Ammon's horn (tissue), 1 donor: Measurements from ENCODE around the gene TRIM15.
"Not testable (repeated sequence)": the region's sequence is repeated elsewhere in the genome, so short reads cannot be mapped to it uniquely, and the experiment has no call there.

Experiments
- DNase-seq: peaks from one replicate; pipeline ENCODE4 v3.0.0-alpha.2; 2016; ENCODE audit warnings: low spot score

TRIM15 gene

DNA sequence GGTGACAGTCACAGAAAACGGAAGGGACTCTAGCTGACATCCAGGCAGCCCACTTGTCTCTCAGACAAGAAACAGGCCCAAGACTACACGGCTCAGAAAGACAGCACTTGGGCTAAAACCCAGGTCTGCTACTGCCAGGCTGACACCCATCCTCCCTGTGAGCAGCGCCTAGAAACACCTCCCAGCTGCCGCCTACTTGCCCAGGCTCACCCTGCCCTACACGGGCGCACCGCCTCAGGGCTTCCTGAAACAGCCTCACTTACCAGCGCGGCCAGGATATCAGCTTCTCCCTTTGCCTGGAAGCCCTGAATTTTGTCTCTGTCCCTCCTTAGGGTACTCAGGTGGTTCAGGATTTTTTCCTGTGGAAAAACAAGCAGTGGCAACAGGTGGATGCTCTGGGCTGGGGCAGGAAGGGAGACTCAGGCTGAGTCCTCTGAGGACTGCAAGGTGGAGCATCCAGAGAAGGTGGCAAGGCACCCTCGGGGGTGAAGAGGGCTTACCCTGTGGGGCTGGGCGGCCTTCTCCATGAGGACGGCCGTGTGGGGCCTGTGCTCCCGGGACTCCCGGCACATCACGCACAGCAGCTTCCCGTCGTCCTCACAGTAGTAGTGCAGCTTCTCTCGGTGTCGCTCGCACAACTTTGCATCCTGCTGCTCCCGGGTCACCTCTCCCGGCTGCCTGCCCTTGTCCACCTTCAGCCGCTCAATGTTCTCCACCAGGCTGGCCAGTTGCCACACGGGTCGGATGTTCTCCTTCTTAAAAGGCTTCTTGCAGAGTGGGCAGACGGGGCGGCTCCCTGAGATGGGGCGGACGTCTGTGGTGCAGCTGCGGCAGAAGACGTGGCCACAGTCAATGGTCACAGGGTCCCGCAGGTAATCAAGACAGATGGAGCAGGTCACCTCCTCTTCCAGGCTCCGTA, 35.1 kb downstream of the TRIM15 start:
- no peak for DNase-seq

GRCh38 chr6:30200551-30201281, 37.4 kb downstream of the TRIM15 start:
- DNase-seq, result no peak

DNA sequence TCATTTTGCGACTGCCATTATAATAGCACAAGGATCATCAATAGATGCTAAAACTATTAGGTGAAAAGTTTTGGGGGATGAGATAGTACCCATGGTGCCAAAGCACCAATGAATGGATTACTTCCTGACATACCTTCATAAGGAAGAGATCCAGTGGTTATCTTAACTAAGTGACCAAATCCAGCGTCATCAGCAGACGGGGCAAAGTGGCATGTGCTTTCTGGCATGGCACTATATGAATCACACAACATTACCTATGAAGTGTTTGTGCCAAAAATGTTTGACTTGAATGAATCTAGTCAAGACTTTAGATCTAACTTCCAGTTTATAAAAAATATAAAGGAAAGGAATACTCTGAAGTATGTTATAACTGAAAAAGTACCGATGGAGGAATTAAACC, 39.0 kb downstream of the TRIM15 start:
- DNase-seq, result no peak

DNA sequence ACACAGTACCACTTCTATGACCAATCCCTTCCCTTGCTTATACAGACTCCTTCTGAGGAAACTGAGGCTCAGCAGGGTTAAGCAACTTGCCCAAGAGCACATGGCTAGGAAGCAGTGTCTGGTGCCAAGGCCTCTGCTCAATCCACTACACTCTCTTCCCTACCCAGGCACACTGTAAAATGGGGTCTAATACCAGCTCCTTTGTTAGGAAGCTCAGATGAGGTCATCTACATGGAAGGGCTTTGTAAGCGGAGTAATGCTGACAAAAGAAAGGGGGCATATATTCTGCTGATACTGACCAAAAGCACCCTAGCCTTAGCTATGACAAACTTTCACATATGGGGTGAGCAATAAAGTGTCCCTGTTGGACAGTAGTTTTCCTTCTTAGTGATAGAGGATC, 40.8 kb downstream of the TRIM15 start:
- DNase-seq, result no peak

DNA sequence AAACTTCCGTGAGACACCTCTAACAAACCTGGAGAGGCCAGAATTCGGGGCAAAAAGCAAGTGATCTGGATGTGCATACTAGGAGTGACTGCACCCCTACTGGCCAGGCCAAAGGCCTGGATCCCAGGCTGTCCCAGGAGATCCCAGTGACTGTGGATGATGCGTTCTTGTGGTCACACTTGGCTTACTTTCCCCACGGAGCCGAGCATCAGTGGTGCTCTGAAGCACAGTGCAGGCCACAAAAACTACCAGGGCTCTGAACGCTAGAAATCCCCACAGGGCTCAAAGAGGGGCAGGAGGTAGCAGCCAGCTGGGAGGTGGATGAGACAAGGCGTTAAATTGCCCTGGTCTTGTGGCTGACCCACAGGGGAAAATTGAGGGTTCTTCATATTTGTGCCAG, 42.8 kb downstream of the TRIM15 start:
- DNase-seq, result no peak

DNA sequence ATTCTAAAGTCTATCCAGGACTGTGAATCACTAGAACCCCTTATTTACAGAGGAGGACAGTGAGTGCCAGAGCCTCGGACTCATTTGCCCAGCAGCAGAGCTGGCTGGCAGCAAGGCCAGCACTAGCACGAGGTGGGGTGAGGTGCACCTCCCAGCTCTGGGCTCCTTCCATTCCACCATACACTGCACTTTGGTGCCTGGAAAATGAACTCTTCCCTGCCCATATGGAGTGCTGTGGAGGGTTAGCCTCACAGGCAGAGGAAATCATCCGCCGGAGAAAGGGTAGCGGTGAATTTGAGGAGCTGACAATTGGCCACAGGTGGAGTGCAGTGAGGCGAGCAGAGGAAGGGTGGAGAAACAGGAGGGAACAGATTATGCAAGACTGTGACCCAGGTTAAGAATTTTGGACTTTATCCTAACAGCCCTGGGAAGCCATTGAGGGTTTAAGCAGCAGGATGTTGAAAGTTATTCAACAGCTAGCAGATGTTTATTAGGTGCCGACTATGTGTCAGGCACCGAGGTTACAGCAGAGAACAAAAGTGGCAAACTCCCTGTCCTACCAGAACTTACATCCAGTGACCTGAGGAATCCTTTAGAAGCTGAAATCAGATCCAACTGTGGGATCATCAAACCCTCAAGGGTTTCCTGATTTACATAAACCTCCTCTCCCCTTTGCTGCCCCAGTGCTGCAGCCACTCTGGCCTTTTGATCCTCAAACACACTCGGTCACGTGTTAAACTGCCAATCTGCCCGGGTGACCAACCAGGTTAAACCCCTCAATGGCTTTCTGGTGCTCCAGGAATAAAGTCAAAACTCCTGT, 43.7 kb downstream of the TRIM15 start:
- DNase-seq, result no peak

- DNase-seq, result no peak
These were observed 44.4 kb downstream of the TRIM15 start for GRCh38 chr6:30207619-30208295.

- no peak for DNase-seq
These were observed 48.0 kb downstream of the TRIM15 start for GRCh38 chr6:30211306-30211705.

DNA sequence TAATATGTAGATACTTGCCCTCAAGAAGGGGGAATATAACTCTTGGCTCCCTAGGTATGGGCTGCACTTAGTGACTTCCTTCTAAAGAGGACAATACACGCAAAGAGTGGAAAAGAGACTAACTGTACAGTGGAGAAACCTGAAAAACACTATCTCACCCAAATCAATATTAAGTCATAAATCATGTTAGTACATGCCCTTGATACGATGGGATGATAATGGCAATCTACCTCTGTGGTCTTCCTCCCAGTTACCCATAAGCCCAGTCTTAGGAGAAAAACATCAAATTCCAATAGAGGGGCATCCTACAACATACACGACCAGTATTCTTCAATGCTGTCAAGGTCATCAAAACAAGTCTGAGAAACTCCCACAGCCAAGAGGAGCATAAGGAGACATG, 48.6 kb downstream of the TRIM15 start:
- DNase-seq, result no peak

- peak; percentile 96 for DNase-seq
These were observed 49.7 kb downstream of the TRIM15 start, which contains the start of gene TRIM26 for GRCh38 chr6:30212865-30213666. TRIM26 (minus strand) TSS chr6:30213406; CDS start chr6:30199103, 14,303 bp downstream.

- no peak for DNase-seq
These were observed 50.3 kb downstream of the TRIM15 start for GRCh38 chr6:30213667-30213956.

DNA sequence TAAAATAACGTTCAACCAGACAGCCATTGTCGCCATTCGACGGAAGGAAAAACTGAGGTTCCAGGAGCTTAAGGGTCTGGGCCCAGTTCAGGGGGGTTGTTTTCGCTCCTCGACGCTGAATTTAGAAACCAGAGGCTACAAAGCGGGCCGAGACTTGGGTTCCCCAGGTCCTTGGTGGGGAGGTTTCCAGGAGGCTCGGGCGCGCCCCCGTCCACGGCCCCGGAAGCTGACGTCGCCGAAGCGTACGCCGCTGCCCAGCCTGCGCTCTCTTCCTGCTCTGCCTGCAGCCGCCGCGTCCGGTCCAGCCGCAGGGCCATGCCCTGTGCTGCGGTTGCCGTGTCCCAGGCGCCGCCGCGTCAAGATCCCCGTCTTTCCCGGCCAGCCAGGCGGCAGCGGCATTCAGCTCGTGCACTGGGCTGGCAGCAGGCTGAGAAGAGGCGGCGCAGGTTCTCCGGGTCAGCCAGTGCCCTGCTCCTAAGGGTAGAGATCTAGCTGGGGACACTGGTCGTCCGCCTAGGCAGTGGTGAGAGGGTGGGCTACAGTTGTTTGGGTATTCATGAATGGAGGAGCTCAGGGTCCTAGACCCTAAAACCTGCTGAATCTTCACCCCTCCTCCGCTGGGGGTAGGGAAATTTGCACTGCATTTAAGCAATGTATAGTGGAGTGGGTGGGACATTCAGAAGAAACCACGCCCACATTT, 50.8 kb downstream of the TRIM15 start:
- DNase-seq, result peak; percentile 92

DNA sequence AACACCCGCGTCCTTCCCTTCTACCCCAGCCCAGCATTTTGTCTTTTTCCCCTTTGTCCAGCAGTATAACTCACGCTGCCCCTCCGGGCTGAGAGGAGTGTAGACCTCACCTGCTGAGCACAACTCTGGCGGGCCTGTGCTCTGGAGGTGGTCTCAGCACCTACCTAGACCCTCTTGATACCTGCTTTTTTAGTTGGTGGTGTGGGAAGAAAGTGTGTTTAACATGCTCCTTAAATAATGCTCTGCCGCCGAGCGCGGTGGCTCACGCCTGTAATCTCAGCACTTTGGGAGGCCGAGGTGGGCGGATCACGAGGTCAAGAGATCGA, 51.3 kb downstream of the TRIM15 start:
- DNase-seq, result no peak

DNA sequence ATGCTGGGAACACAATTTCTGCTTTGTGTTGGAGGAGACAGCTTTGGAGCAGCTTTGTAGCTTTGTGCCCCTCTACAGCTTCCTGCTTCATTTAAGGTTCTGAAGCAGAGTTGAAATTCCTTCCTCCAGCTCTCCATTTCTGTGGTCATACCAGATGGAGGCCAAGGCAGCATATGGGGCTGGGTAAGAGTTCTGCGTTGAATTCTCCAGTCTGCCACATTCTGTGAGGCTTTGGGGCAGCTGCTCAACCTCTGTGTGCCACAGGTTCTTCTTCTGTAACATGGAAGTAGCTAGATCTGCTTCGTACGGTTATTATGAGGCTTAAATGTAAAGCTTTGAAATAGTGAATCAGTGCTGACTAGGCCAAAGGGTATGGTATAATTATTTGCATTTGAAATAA, 52.8 kb downstream of the TRIM15 start:
- no peak for DNase-seq

DNA sequence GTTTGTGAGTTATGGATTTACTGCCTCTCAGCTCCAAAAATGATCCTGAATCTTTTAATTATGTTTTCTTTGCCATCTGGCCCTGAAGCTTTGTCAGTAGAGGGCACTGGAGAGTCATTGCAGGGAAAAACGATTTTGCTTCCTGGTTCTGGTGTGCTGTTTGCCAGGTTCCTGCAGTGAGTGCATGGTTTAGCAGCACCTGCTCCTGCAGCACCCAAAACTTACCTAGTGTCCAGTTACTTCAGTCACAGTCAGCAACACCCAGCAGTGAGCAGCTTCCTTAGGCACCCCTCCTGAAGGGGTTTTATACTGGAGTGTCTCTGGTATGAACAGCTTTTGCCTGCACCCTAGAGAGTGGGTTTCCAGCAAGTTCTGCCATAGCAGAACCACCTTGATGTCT, 55.9 kb downstream of the TRIM15 start:
- peak; percentile 77 for DNase-seq

DNA sequence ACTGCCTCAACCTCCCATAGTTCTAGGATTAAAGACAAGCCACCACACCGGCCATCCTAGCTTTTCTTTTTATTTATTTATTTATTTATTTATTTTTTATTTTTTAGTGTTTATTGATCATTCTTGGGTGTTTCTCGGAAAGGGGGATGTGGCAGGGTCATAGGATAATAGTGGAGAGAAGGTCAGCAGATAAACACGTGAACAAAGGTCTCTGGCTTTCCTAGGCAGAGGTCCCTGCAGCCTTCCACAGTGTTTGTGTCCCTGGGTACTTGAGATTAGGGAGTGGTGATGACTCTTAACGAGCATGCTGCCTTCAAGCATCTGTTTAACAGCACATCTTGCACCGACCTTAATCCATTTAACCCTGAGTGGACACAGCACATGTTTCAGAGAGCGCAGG, 58.0 kb downstream of the TRIM15 start:
- DNase-seq, result not testable (repeated sequence)

DNA sequence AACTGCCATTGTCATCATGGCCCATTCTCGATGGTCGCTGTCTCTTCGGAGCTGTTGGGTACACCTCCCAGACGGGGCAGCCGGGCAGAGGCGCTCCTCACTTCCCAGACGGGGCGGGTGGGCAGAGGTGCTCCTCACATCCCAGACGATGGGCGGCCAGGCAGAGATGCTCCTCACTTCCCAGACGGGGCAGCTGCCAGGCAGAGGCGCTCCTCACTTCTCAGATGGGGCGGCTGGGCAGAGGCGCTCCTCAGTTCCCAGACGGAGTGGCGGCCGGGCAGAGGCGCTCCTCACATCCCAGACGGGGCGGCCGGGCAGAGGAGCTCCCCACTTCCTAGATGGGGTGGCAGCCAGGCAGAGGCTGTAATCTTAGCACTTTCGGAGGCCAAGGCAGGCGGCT, 58.6 kb downstream of the TRIM15 start:
- DNase-seq, result not testable (repeated sequence)
